ENCODE measurements around the gene PDE6B. TPM values are rescaled to one million over a fixed set of nuclear protein-coding genes. Genes with fewer than 3 reads are reported as not detected.
"Not testable (repeated sequence)": the region's sequence is repeated elsewhere in the genome, so short reads cannot be mapped to it uniquely, and the experiment has no call there.

PDE6B gene
- total RNA-seq, 1 donor from 2014 or later, result 12.2 TPM

DNA sequence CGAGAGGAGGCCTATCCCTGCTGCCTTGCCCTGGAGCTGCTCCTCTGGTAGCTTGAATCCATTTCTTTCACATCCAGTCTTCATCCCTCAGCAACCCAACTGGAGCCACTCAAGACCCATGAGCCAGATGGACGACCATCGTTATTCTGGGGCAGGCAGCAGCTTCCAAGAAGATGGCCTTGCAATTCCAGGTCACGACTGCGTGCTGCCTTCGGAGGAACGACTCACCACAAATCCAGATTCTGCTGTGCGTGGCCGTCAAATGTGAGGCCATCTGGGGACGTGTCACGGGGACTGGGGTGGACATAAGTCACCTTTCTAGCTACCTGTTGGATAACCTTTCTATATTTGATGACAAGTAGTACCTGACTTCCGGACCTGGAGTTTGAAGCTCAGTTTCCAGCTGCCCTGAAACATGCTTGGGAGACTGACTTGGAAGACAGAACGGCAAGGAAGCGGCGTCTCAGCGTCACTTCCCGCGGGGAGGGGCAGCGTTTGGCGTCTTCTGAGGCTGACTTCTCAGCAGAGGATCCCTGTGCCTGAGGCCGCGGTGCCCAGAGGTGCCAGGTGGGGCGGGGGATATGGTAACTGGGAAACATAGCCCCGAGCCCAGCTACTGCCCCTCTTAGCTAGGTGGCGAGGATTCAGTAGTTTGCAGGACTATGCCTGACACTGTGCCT, 37.6 kb upstream of the PDE6B start:
- no peak for DNase-seq (ENCODE audit: extremely low spot score, unreplicated experiment)
- no peak overlapping the region for H3K27ac Mint-ChIP-seq
- peaks cover 43% of the 10 kb centered on the region for H3K27me3 Mint-ChIP-seq
- H3K4me1 Mint-ChIP-seq (ENCODE audit: unreplicated experiment), result no peaks in the 10 kb centered on the region
- H3K9me3 Mint-ChIP-seq, result no peaks in the 10 kb centered on the region
- no peak overlapping the region for H3K4me3 Mint-ChIP-seq
- H3K36me3 Mint-ChIP-seq, result no peaks in the 10 kb centered on the region
- no peak for TF ChIP-seq CTCF (conservative IDR thresholded peaks at IDR 0.05)

DNA sequence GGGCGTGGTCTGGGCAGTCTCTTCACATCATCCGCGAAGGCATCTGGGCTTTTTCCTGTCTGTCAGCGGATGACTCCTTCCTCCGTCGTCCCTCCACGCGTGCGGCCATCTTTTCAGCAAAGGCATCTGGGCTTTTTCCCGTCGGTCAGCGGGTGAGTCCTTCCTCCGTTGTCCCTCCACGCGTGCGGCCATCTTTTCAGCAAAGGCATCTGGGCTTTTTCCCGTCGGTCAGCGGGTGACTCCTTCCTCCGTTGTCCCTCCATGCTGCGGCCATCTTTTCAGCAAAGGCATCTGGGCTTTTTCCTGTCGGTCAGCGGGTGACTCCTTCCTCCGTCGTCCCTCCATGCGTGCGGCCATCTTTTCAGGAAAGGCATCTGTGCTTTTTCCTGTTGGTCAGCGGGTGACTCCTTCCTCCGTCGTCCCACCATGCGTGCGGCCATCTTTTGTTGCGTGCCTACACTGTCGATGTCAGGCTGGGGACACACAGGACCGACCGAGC, 37.0 kb upstream of the PDE6B start:
- no peak overlapping the region for H3K4me3 Mint-ChIP-seq
- H3K36me3 Mint-ChIP-seq, result no peaks in the 10 kb centered on the region
- no peaks in the 10 kb centered on the region for H3K9me3 Mint-ChIP-seq
- H3K27me3 Mint-ChIP-seq, result peaks cover 49% of the 10 kb centered on the region
- no peak overlapping the region for H3K27ac Mint-ChIP-seq
- DNase-seq (ENCODE audit: extremely low spot score, unreplicated experiment), result no peak
- TF ChIP-seq CTCF (conservative IDR thresholded peaks at IDR 0.05), result no peak
- H3K4me1 Mint-ChIP-seq (ENCODE audit: unreplicated experiment), result no peaks in the 10 kb centered on the region

GRCh38 chr4:589219-589963, 36.0 kb upstream of the PDE6B start:
- Mint-ChIP-seq H3K4me1 (ENCODE audit: unreplicated experiment) (no peaks in the 10 kb centered on the region), H3K27me3 (peaks cover 47% of the 10 kb centered on the region), H3K36me3 (no peaks in the 10 kb centered on the region), H3K4me3 (no peak overlapping the region), H3K27ac (no peak overlapping the region), H3K9me3 (no peaks in the 10 kb centered on the region)
- TF ChIP-seq CTCF (conservative IDR thresholded peaks at IDR 0.05), result no peak
- no peak for DNase-seq (ENCODE audit: extremely low spot score, unreplicated experiment)

GRCh38 chr4:590313-590841, 35.0 kb upstream of the PDE6B start:
- no peak for DNase-seq (ENCODE audit: extremely low spot score, unreplicated experiment)

GRCh38 chr4:592178-592577, 33.2 kb upstream of the PDE6B start:
- H3K4me1 Mint-ChIP-seq (ENCODE audit: unreplicated experiment); H3K4me3 Mint-ChIP-seq; H3K9me3 Mint-ChIP-seq; DNase-seq (ENCODE audit: extremely low spot score, unreplicated experiment); H3K36me3 Mint-ChIP-seq; H3K27ac Mint-ChIP-seq: not testable (repeated sequence)
- H3K27me3 Mint-ChIP-seq, result peaks cover 55% of the 10 kb centered on the region

More at GRCh38 chr4:590313-590841, 35.0 kb upstream of the PDE6B start:
- no peak for TF ChIP-seq CTCF (conservative IDR thresholded peaks at IDR 0.05)
- no peak overlapping the region for H3K4me3 Mint-ChIP-seq
- H3K9me3 Mint-ChIP-seq, result no peaks in the 10 kb centered on the region
- H3K4me1 Mint-ChIP-seq (ENCODE audit: unreplicated experiment), result no peaks in the 10 kb centered on the region
- H3K27ac Mint-ChIP-seq, result no peak overlapping the region
- peaks cover 52% of the 10 kb centered on the region for H3K27me3 Mint-ChIP-seq
- no peaks in the 10 kb centered on the region for H3K36me3 Mint-ChIP-seq

Data from type B pancreatic cell (in vitro differentiated cells).